ENCODE measurements around the gene CCN2. TPM values are rescaled to one million over a fixed set of nuclear protein-coding genes. Genes with fewer than 3 reads are reported as not detected.

Gene CCN2
- total and polyA plus RNA-seq, 12 donors, result 6.1 to 71.3 (median 40.7) TPM

DNA sequence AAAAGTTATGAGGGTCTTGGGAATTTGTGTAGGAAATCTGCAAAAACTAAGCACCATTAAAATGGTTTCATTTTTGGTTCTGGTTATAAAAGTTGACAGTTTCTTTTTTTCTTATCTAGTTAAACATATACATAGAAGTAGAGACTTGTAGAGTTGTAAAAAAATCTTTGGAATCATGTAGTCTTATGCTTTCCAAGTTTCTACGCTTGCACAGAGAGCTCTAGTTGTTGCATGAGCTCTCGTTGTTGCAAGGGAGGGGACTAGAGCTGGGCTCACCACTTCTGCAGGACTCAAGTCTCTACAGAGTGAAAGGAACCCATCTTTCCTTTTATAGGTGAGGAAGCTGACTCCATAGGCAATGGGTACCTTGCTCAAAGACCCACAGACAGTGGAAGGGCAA is 21.6 kb upstream of the CCN2 start:
- Histone ChIP-seq H3K27ac (no peak overlapping the region), H3K27me3 (no peaks in the 10 kb centered on the region), H3K4me3 (no peak overlapping the region), H3K36me3 (no peaks in the 10 kb centered on the region), H3K4me1 (peaks cover 0 to 16% (median 0%) of the 10 kb centered on the region in 9 donors), H3K9me3 (no peaks in the 10 kb centered on the region)
- TF ChIP-seq, protein P1, sequence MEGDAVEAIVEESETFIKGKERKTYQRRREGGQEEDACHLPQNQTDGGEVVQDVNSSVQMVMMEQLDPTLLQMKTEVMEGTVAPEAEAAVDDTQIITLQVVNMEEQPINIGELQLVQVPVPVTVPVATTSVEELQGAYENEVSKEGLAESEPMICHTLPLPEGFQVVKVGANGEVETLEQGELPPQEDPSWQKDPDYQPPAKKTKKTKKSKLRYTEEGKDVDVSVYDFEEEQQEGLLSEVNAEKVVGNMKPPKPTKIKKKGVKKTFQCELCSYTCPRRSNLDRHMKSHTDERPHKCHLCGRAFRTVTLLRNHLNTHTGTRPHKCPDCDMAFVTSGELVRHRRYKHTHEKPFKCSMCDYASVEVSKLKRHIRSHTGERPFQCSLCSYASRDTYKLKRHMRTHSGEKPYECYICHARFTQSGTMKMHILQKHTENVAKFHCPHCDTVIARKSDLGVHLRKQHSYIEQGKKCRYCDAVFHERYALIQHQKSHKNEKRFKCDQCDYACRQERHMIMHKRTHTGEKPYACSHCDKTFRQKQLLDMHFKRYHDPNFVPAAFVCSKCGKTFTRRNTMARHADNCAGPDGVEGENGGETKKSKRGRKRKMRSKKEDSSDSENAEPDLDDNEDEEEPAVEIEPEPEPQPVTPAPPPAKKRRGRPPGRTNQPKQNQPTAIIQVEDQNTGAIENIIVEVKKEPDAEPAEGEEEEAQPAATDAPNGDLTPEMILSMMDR (IDR thresholded peaks at IDR 0.05), result no peak
- DNase-seq, result no peak
- ATAC-seq, result no peak
- intact Hi-C loops (cut with DNase I), result no loop called here
- 74 to 78% methylated on average over 2 of the region's 2 CpGs for whole genome bisulfite sequencing, 2 donors

DNA sequence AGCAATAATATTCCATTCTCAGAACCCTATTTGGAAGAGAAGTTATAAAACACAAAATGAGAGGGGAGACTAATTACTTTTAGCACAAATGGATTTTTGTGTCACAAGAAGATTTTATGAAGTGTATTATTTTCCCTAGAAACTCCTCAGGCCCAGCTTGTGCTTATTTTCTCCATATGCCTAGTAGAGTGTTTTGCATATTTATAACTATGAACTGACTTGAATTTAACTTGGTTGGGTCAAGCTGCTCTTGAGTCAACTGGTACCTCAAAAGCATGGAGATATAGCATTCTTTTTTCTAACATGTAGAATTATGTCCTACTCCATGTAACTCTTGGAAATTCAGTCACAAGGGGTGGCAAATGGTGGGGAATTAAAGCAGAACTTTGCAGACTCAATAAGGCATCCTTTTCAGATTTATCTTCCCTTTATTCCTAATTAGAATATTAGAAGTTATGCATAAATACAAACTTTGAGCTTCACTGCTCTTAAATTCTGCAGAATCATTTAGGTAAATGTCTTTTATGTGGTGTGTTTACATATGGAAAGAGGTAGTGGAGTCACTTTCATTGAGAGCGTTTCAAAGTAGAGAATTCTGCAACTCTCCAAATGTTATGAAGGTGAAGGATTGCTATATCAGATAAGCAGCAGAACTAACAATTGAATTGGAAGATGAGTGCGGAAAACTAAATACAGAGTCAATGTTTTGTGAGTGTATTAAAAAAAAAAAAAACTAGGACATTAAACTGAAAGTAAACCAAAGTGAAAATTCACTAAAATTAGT is 19.1 kb upstream of the CCN2 start:
- Histone ChIP-seq H3K27ac (no peak overlapping the region), H3K36me3 (no peaks in the 10 kb centered on the region), H3K4me1 (no peaks in the 10 kb centered on the region), H3K27me3 (no peaks in the 10 kb centered on the region), H3K9me3 (no peaks in the 10 kb centered on the region), H3K4me3 (no peak overlapping the region)
- intact Hi-C loops (cut with DNase I), result no loop called here
- TF ChIP-seq, protein P1 (IDR thresholded peaks at IDR 0.05), result no peak
- no peak for ATAC-seq
- 91 to 96% methylated on average over 2 of the region's 2 CpGs for WGBS, 2 donors
- no peak for DNase-seq

DNA sequence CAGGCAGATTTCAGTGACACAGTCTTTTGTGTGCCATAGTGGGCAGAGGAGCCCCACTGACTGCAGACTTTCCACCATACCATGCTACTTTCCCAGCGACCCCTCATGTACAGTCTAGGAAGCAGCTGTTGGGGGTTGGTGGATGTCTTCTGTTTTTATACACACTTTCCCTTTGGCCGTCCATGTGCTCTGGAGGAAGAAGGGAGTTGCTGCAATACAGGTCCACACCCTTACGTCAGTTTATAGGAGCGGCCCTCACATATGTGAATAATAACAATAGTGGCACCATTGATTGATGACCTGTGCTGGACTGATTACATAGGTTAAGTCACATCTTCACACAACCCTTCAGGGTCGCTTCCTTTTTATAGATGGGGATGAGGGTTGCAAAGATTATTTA is 17.5 kb upstream of the CCN2 start:
- H3K9me3 ChIP-seq, result no peaks in the 10 kb centered on the region
- no peaks in the 10 kb centered on the region for H3K36me3 ChIP-seq
- WGBS, 2 donors, result 90 to 93% methylated on average over 5 of the region's 5 CpGs
- no peaks in the 10 kb centered on the region for H3K27me3 ChIP-seq
- H3K4me3 ChIP-seq, result no peak overlapping the region
- intact Hi-C loops (cut with DNase I), result no loop called here
- ATAC-seq (no peak), DNase-seq (no peak)
- TF ChIP-seq, protein P1 (IDR thresholded peaks at IDR 0.05), result no peak
- no peaks in the 10 kb centered on the region for H3K4me1 ChIP-seq
- no peak overlapping the region for H3K27ac ChIP-seq

DNA sequence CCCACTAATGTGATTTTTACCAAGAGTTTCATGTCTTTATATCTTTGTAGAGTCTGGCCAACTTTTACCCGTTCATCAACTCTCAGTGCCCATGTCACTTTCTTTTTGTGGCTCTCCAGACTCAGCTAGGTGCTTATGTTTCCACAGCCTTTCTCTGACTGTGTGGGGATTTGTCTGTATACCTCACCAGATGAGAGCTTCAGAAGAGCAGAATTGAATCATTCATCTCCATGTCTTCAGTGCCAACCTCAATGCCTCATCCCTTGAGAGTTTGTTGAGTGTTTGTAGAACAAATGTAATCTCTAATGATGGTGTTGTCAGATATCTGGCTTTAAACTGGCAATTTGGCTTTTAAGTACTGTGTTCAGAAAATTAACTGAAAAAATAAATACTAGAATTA is 16.8 kb upstream of the CCN2 start:
- no peak for DNase-seq
- intact Hi-C loops (cut with DNase I), result no loop called here

More for the DNA sequence above, 16.8 kb upstream of the CCN2 start:
- Histone ChIP-seq H3K4me3 (no peak overlapping the region), H3K36me3 (no peaks in the 10 kb centered on the region), H3K9me3 (no peaks in the 10 kb centered on the region), H3K27me3 (no peaks in the 10 kb centered on the region), H3K4me1 (no peaks in the 10 kb centered on the region), H3K27ac (no peak overlapping the region)
- 47 to 78% methylated on average over 1 of the region's 1 CpG for WGBS, 2 donors
- TF ChIP-seq, protein P1 (IDR thresholded peaks at IDR 0.05), result no peak
- ATAC-seq, result no peak

All from heart right ventricle (tissue), 16 donors.